Skin of body (tissue), 2 donors: Measurements from ENCODE around the gene CCDC32. TPM values are rescaled to one million over a fixed set of nuclear protein-coding genes. Genes with fewer than 3 reads are reported as not detected.
A peak's percentile ranks its signal among the peaks of the same experiment; 100 is the strongest.
"Not testable (repeated sequence)": the region's sequence is repeated elsewhere in the genome, so short reads cannot be mapped to it uniquely, and the experiment has no call there.

ENCODE experiments used
- DNase-seq: peaks from one replicate; lab custom pipeline; 2025; lab: John Stamatoyannopoulos, UW
- total RNA-seq: library from RNA; depleted of rRNA; stranded (reverse); fragments of >200 nt; gene quantifications from one replicate; pipeline ENCODE4 v1.2.3, GENCODE V29; 2014

Gene CCDC32, protein sequence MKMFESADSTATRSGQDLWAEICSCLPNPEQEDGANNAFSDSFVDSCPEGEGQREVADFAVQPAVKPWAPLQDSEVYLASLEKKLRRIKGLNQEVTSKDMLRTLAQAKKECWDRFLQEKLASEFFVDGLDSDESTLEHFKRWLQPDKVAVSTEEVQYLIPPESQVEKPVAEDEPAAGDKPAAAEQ
- 15.0 TPM for total RNA-seq

DNA sequence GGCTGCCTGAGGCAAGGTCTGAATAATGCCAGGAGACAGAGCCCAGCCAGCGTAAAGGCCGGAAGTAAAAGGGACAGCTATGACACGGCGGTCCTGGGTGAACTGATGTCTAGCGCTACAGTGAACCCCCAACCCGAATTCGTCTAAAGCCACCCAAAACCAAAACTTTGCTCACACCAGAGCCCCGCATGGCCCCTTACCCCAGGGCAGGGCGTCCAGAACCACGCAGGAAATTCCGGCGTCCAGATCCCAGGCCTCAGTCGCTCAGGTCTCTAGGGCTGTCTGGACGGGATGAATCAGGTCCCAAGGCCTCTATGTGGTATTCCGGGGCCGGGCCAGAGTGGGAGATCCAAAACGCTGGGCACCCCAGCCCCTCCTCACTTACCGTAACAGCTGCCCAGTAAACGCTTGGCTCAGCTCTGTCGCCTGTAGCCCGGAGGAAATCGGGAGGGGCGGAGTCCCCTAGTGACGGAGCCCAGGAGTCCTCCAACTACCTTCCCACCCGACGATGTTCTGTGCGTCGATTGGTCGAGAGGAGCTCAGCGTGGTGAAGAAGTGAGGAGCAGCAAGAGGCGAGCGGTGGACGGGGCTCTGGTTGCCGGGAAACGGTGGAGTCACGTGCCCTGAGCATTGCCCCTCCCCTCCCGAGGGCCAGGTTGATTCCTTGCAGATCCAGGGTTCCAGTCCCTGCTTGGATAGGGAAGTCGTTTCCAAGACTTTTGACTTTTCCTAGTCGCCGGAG lies at the start of gene CCDC32:
CCDC32 (minus strand) TSS at position 452 of the 742 bp plus-strand sequence. CDS start 2,027 bp downstream, outside the sequence.
- DNase-seq, result peak; percentile 99

DNA sequence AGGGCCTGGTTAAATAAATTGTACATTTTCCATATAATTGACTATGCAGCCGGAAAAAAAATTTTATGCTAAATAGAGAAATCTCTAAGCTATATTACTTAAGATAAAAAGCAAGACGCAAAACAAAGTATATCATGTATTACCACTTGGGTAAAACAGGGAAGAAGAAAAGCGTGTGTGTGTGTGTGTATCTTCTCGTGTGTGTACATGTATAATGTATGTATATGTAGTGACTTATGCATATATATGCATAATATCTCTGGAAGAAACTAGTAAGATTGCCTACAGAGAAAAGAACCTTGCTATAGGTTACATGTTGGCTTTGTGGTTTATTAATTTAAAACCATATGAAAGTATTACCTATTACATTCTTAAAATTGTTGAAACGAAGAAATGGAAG lies 48.2 kb upstream of the CCDC32 start:
- DNase-seq, result no peak

DNA sequence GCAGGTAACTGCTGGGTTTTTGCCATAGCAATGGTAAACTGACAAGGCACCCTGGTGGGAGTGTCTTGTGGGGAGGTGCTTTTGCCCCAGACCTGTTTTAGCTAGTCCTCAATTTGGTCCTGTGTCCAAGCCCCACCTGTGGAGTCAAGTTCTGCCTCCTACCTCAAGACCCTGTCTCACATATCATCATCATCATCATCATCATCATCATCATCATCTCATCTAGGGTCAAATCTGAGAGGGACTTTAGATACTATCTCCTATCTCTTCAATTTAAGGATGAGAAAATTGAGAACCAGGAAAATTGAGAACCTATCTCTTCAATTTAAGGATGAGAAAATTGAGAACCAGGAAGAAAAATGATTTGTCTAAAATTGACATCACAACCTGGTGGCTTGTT lies 39.1 kb upstream of the CCDC32 start:
- DNase-seq, result no peak

DNA sequence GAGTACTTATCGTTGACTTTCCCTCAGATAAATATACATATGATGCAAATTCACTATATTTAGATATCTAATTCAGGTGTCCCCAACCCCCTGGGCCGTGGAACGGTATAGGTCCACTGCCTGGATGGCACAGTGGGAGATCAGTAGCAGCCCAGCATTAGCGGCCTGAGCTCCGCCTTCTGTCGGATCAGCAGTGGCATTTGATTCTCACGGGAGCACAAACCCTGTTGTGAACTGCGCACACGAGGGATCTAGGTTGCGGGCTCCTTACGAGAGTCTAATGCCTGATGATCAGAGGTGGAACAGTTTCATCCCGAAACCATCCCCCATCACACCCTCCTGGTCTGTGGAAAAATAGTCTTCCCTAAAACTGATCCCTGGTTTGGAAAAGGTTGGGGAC lies 36.1 kb upstream of the CCDC32 start:
- no peak for DNase-seq

DNA sequence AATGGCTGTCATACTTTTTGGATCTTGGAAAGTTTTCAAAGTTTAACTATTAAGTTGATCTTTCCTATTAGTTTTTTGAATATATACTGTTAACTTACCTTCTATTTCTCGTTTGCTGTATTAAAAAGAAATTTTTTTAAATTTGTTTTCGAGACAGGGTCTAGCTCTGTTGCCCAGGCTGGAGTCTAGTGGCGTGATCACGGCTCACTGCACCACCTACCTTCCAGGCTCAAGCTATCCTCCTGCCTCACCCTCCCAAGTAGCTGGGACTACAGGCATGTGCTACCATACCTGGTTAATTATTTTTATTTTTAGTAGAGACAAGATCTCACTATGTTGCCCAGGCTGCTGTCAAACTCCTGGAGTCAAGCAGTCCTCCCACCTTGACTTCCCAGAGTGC lies 33.8 kb upstream of the CCDC32 start:
- DNase-seq, result no peak

DNA sequence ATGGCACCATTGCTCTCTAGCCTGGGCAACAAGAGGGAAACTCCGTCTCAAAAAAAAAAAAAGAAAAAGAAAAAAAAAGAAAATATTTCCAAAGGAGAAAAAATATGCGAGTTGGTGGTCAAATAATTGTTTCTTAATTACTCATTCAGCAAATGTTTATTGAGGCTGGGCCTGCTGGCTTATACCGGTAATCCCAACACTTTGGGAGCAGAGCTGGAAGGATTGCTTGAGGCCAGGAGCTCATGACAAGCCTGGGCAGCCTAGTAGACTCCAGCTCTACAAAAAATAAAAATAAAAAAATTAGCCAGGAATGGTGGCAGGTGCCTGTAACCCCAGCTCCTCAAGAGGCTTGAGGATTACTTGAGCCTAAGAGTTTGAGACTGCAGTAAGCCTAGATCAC lies 33.3 kb upstream of the CCDC32 start:
- DNase-seq, result no peak

DNA sequence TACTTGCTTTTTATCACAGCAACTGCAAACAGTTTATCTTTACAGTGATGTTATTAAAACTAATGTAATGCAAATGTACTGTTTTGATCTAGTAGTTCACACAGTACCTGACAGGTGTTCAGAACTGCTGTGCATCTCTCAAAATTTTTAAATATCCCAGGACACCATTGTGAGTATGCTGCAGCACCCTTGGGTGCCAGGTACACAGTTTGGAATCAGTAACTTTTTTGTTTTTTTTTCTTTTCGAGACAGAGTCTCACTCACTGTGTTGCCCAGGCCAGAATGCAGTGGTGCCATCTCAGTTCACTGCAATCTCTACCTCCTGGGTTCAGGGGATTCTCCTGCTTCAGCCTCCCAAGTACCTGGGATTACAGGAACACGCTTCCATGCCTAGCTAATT lies 32.2 kb upstream of the CCDC32 start:
- DNase-seq, result no peak

DNA sequence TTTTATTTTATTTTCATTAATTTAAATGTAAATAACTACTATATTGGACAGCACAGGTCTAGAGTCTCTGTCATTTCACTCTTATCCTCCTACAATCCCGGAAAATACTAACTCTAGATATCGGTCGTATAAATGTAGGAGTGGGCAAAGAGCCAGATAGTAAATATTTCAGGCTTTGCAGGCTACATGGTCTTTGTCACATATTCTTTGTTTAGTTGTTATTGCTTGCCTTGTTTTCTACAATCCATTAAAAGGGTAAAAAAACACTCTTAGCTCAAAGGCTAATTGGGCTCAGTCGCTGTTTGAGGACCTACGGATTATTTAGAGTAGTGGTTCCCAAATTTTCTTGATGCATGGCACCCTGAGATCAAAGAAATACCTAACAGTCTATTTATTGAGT lies 30.9 kb upstream of the CCDC32 start:
- no peak for DNase-seq

DNA sequence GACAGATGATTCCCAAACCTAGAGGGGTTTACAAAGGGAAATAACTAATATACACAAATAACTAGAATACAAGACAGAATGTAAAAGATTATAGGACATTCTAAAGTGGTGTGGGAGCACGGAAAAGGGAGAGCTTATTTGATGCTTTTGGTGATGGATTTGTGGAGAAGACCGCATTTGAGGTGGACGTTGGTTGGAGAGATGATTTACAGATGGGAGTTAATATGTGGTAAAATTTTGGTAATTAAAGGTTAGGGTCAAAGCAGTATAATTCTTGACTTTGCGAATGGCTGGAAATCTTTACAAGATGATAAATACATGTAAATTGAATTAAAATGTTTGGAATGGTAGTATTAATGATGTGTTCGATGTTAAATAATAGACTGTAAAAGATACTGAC lies 30.4 kb upstream of the CCDC32 start:
- DNase-seq, result no peak

DNA sequence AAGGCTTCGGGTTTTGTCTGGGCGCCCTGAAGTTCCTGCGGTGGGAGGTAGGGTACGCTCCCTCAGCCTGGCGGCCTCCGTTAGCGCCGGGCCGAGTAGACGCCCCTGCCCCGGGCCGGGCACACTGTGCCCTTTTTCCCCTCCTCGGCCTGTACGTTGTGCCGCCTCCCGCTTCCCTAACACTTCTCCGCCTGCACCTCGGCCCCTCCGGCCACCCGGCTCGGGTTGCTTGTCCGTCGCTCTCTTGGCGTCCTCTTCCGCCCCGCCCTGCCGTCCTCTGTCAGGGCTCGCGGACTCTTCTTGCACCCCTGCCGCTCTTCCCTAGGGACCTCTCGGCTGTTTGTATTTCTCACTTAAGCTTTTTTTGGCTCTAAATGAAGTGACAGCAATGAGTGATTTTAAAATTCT lies 29.6 kb upstream of the CCDC32 start:
- DNase-seq, result peak; percentile 42

DNA sequence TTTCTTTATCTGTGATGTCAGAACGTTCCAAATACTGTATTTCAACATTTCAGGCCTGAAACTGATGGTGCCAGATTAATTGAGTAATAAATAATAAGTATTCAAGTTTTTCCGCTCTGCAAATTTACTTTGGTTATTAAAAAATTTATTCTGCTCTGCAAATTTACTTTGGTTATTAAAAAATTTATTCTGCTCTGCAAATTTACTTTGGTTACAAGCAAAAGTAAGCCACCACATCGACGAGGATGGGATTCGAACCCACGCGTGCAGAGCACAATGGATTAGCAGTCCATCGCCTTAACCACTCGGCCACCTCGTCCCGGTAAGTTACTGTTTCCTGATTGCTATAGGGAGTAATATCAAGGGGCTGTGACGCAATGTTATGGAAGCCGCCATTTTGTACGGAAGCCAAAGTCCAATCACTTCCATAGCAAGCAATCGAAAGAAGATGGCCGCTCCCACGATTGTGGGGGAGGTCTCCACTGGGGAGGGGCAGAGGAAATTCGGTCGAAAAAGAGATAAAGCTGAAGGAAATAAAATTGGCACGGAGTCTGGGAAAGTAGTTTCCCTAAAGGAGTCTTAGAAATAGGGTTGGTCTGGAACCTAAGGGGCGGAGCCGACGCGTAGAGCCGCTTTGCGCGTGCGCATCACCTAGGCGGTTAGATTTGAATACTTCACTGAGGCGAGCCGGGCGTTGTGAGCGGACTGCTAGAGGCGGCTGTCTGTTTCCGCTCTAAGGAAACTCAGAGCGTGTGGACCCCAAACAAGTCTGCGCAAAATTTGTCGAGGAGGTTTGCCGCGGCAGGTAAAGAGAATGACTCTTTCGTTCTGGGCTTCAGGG lies 29.0 kb upstream of the CCDC32 start, which contains the start of gene KNL1:
KNL1 (plus strand) TSS at position 662 of the 841 bp plus-strand sequence. CDS start 8,683 bp downstream, outside the sequence.
- DNase-seq, result peak; percentile 96

DNA sequence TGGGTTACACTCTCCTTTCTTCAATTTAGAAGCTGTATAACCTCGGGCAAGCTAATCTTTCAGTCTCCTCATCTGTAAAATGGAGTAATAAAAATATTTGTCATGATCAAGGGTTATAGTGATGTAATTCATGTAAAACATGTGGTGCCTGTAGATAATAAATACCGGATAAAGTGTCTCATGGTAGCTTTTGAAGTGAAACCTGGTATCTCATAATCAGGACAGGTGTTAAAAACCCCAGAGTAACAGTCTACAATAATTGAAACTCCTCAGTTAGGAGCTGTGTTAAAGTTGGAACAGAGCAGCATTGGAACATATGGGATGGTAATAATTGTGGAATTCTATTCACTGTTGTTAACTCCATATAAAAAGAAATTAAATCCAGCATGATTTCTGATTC lies 28.3 kb upstream of the CCDC32 start:
- DNase-seq, result peak; percentile 21

DNA sequence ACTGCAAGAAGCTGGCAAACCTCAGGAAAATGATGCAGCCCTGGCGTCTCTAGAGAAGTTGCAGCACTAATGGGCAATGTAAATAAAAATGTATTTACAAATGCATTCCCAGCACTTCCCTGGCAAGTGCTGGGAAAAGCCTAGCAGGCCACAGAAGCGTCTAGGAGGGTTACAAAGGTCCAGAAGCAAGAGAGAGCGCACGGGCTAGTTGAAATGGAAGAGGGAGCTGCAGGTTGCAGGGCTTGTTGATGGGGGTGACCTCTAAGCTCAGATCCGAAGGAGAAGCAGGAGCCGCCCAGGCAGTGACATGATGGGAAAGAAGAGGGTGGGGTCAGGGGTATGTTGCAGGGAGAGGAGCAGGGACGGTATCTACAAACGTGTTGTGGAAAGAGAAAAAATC lies 26.5 kb upstream of the CCDC32 start:
- no peak for DNase-seq

DNA sequence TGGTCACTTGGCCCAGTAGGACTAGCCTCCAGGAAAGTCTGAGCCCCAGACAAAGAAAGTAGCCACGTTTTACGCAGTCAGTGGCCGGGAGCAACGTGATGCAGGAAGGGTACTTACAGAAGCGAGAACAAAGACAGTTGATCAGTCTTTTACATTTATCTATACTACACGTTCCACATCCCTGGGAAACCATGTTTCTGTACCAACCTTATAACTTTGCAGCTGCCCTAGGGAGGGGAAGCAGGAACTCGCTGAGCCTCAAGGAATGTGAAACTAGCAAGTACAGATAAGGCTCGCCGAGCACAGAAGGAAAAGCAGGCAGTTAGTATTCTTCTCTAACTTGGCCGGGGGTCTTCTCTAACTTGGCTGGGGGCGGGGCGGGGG lies 25.8 kb upstream of the CCDC32 start:
- DNase-seq, result no peak

DNA sequence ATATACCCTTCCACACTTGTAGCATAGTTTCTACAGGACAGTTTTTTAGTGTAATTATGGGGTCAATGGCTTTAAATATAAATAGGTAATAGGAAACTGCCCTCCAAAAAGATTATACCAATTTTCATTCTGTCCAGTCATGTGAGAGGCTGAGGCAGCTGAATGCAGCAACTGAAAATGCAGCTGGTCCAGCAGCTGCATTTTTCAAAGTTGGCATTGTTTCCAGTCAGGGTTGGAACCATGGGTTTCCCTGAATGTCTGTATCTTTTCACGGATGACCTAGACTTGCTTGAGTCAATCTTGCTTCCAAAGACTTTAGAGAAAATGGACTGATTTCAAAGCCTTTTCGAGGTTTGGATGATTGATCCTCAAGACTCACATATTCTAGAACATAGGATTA lies 19.3 kb upstream of the CCDC32 start:
- DNase-seq, result no peak

DNA sequence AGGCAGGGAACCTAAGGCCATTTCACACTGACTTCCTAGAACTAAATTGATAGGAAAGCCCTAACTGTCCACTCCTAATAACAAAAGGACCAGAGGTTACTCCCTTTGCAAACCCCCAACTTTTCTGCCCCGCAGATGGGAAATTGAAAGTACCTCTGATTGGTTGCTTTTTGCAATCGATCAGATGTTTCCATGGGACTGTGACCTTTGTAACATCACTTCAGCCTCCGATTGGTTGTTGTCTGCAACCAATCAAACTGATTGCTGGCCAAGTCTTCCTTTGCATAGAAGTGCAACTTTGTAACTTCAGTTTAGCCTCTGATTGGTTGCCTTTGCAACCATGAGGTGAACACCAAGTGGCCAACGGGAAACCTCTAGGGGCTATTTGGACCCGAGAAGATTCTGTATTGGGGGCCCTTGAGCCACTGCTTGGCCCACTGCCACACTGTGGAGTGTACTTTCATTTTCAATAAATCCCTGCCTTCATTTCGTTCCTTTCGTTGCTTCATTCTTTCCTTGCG lies 17.9 kb upstream of the CCDC32 start:
- DNase-seq, result peak; percentile 25

DNA sequence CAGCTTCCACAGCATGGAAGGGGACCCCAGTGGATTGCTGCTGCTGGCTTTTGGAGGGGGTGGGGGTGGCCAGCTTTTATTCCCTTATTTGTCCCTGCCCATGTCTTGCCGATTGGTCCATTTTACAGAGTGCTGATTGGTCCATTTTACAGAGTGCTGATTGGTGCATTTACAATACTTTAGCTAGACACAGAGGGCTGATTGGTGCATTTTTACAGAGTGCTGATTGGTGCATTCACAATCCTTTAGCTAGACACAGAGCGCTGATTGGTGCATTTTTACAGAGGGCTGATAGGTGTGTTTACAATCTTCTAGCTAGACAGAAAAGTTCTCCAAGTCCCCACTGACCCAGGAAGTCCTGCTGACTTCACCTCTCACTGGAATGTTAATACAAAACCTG lies 17.0 kb upstream of the CCDC32 start:
- DNase-seq, result not testable (repeated sequence)

DNA sequence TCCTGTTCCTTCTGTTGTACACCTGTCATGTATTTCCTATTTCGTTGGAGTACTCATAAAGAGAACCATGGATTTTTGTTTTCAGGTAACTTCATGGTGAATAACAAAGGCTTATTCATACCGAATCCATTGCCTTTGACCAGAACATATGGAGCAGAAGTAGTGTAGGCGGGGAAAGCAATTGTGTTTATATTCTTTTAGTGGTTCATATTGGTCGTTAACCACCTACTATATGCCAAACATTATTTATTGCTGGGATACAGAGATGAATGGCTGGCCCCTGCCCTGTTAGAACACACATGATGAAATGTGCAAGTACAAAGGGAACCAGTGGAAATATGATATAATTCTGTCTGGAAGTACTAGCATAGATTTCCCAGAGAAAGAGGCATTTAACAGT lies 14.1 kb upstream of the CCDC32 start:
- no peak for DNase-seq

DNA sequence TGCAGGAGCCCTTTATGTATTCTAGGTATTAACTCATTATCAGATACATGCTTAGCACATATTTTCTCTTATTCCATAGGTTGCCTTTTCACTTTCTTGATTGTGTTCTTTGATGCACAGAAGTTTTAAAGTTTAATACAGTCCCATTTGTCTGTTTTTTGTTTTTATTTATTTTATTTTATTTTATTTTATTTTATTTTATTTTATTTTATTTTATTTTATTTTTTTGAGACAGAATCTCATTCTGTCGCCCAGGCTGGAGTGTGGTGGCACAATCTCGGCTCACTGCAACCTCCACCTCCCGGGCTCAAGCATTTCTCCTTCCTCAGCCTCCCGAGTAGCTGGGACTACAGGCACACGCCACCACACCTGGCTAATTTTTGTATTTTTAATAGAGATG lies 12.1 kb upstream of the CCDC32 start:
- not testable (repeated sequence) for DNase-seq

DNA sequence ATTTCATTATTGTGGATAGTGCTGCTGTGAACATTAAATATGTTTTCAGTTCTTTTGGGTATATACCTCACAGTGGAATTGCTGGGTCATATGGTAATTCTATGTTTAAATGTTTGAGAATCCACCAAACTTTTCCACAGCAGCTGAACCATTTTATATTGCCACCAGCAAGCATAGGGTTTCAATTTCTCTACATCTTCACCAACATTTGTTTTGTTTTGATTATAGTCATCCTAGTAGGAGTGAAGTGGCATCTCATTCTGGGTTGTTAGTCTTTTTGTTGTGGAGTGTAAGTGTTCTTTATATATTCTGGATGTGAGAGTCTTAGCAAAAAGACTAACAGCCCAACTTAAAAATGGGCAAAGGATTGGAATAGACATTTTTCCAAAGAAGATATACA lies 10.3 kb upstream of the CCDC32 start:
- DNase-seq, result no peak

DNA sequence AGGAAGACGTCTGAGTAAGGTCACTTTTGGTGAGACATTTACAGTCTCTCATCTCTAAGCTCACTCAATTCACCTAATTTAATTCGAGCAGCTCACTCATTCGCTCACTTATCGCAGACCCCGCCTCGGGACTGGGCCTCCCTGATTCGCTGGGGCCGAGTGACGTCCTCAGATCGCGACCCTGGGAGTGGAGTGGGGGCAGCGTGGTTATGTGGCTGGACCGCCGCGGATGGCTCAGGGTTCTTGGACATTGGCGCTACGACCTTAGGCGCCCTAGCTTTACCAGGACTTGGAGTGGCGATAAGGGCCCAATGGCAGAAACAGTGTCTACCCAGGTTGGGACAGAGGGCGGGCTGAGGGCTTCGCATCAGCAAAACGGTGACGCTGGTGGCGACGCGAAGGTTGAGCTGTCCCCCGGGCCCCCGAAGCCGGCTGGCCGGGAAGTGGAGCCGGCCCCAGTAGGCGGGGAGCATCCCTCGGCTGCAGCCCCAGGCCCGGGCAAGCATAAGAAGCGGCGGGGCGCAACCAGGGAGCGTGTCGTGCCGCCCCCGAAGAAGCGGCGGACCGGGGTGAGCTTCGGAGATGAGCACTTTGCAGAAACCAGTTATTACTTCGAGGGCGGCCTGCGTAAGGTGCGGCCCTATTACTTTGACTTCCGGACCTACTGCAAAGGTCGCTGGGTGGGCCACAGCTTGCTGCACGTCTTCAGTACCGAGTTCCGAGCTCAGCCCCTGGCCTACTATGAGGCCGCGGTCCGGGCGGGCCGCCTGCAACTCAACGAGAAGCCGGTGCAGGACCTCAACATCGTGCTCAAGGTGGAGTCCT lies 4.5 kb upstream of the CCDC32 start, which contains the start of gene RPUSD2:
RPUSD2 (plus strand) TSS at position 171 of the 825 bp plus-strand sequence; CDS start at position 210, 39 bp downstream.
- peak; percentile 88 for DNase-seq
